Lower leg skin (tissue), 3 donors: ENCODE data around the gene SLC48A1.

Experiments used
- CTCF ChIP-seq, 3 donors: fragments of 450-650 bp; IDR thresholded peaks; one replicate each; pipeline ENCODE4 v1.5.1; 2016; ENCODE audit warnings: antibody characterized with exemption in 3 of 3, mild to moderate bottlenecking in 3 of 3, moderate library complexity in 2 of 3
- POLR2A ChIP-seq, 2 donors: fragments of 450-650 bp; IDR thresholded peaks; one replicate each; pipeline ENCODE4 v1.6.1; 2016 to 2017; ENCODE audit warnings: antibody characterized with exemption in 2 of 2, mild to moderate bottlenecking in 1 of 2, moderate library complexity in 1 of 2

GRCh38 chr12:47811581-47812484 is 38.8 kb downstream of the SLC48A1 start:
- TF ChIP-seq CTCF (IDR thresholded peaks at IDR 0.05) (no peak), POLR2A (IDR thresholded peaks at IDR 0.05) (no peak)
